Stomach smooth muscle (tissue), 2 donors: ENCODE data around the gene UBL5.

Experiments
- H3K27ac ChIP-seq: one replicate; pipeline ENCODE4 v1.7.0; 2013; ENCODE audit warnings: mild to moderate bottlenecking, low read length, inconsistent platforms
- H3K27me3 ChIP-seq, 2 donors: one replicate each; pipeline ENCODE4 v1.7.0; 2013; ENCODE audit warnings: low read length in 2 of 2; ENCODE audit not compliant: insufficient read depth in 2 of 2, control insufficient read depth in 1 of 2
- H3K36me3 ChIP-seq, 2 donors: one replicate each; pipeline ENCODE4 v1.7.0; 2013; ENCODE audit warnings: low read length in 2 of 2; ENCODE audit not compliant: control insufficient read depth in 2 of 2, insufficient read depth in 2 of 2
- H3K4me1 ChIP-seq: one replicate; pipeline ENCODE4 v1.7.0; 2013; ENCODE audit warnings: low read length; ENCODE audit not compliant: control insufficient read depth, insufficient read depth
- H3K4me3 ChIP-seq, 2 donors: one replicate each; pipeline ENCODE4 v1.7.0; 2013; ENCODE audit warnings: low read length in 2 of 2
- H3K9ac ChIP-seq, 2 donors: one replicate each; pipeline ENCODE4 v1.7.0; 2013; ENCODE audit warnings: low read length in 2 of 2, mild to moderate bottlenecking in 1 of 2
- H3K9me3 ChIP-seq, 2 donors: one replicate each; pipeline ENCODE4 v1.7.0; 2013; ENCODE audit warnings: low read length in 2 of 2; ENCODE audit not compliant: control insufficient read depth in 2 of 2
- donor health status: healthy.
- donor health status: Pancreatic carcinoma.

The UBL5 gene

GRCh38 chr19:9871626-9872338, 44.1 kb downstream of the UBL5 start:
- no peak overlapping the region for H3K27ac ChIP-seq
- H3K9me3 ChIP-seq = no peaks in the 10 kb centered on the region
- no peaks in the 10 kb centered on the region for H3K27me3 ChIP-seq
- H3K4me3 ChIP-seq = no peak overlapping the region
- no peaks in the 10 kb centered on the region for H3K4me1 ChIP-seq
- no peak overlapping the region for H3K9ac ChIP-seq
- H3K36me3 ChIP-seq = no peaks in the 10 kb centered on the region

- Histone ChIP-seq H3K36me3 (no peaks in the 10 kb centered on the region), H3K9me3 (no peaks in the 10 kb centered on the region), H3K27ac (no peak overlapping the region), H3K27me3 (no peaks in the 10 kb centered on the region), H3K4me1 (no peaks in the 10 kb centered on the region), H3K4me3 (no peak overlapping the region), H3K9ac (no peak overlapping the region)
Measured at GRCh38 chr19:9872618-9873242, 45.0 kb downstream of the UBL5 start.

GRCh38 chr19:9875031-9875627, 47.4 kb downstream of the UBL5 start:
- Histone ChIP-seq H3K4me1 (no peaks in the 10 kb centered on the region), H3K36me3 (no peaks in the 10 kb centered on the region), H3K27me3 (no peaks in the 10 kb centered on the region), H3K4me3 (no peak overlapping the region), H3K9me3 (no peaks in the 10 kb centered on the region), H3K9ac (no peak overlapping the region), H3K27ac (no peak overlapping the region)

GRCh38 chr19:9875796-9876195, 48.1 kb downstream of the UBL5 start:
- Histone ChIP-seq H3K9ac (no peak overlapping the region), H3K27ac (no peak overlapping the region), H3K27me3 (no peaks in the 10 kb centered on the region), H3K4me1 (no peaks in the 10 kb centered on the region), H3K4me3 (no peak overlapping the region), H3K36me3 (no peaks in the 10 kb centered on the region), H3K9me3 (no peaks in the 10 kb centered on the region)

- no peak overlapping the region for H3K4me3 ChIP-seq
- no peak overlapping the region for H3K9ac ChIP-seq
- H3K9me3 ChIP-seq = no peaks in the 10 kb centered on the region
- no peaks in the 10 kb centered on the region for H3K27me3 ChIP-seq
- no peak overlapping the region for H3K27ac ChIP-seq
- H3K4me1 ChIP-seq = no peaks in the 10 kb centered on the region
- H3K36me3 ChIP-seq = no peaks in the 10 kb centered on the region
Measured at GRCh38 chr19:9877780-9878510, 50.2 kb downstream of the UBL5 start.

GRCh38 chr19:9878511-9879196, 50.9 kb downstream of the UBL5 start:
- no peak overlapping the region for H3K4me3 ChIP-seq
- H3K27me3 ChIP-seq = no peaks in the 10 kb centered on the region
- no peaks in the 10 kb centered on the region for H3K9me3 ChIP-seq
- H3K27ac ChIP-seq = no peak overlapping the region
- H3K9ac ChIP-seq = no peak overlapping the region
- H3K36me3 ChIP-seq = no peaks in the 10 kb centered on the region
- H3K4me1 ChIP-seq = no peaks in the 10 kb centered on the region
